IMR-90 (cell line): Measurements from ENCODE around the gene NT5C3A. TPM values are rescaled to one million over a fixed set of nuclear protein-coding genes. Genes with fewer than 3 reads are reported as not detected.

Experiments used
- ATAC-seq: fragments of 200-7000 bp; cut with Tn5 transposase; 2 replicates; pipeline ENCODE4 v1.9.1; 2020; ENCODE audit warnings: low read depth, mild to moderate bottlenecking, moderate library complexity
- BruUV-seq: library from RNA; stranded (reverse); fragments of 400-500 nt; replicated peaks from 2 replicates; lab custom pipeline; 2021; lab: Mats Ljungman, UMichigan
- CTCF ChIA-PET: fragments of 300-600 bp; formaldehyde crosslinking; extraction: SDS; loops from one replicate; lab custom pipeline; 2021; ENCODE audit warnings: antibody characterized with exemption; lab: Yijun Ruan, JAX
- POLR2A ChIA-PET: fragments of 300-600 bp; sonication (Branson Sonifier 250); formaldehyde crosslinking; loops from one replicate; lab custom pipeline; 2022; ENCODE audit warnings: antibody characterized with exemption; ENCODE audit not compliant: unreplicated experiment; lab: Charles Lee
- DNase-seq: peaks from one replicate; pipeline ENCODE4 v3.0.0; 2013
- H2AFZ ChIP-seq: replicated peaks from 2 replicates; pipeline ENCODE3; 2013; ENCODE audit warnings: low read length, mild to moderate bottlenecking; ENCODE audit not compliant: poor library complexity
- H2AK5ac ChIP-seq: 2 replicates; pipeline ENCODE4 v1.6.1; 2013; ENCODE audit warnings: low read depth, low read length, inconsistent platforms
- H2AK9ac ChIP-seq: replicated peaks from 2 replicates; pipeline ENCODE3; 2013; ENCODE audit warnings: mild to moderate bottlenecking, low read depth, low read length, moderate library complexity; ENCODE audit not compliant: poor library complexity
- H2BK120ac ChIP-seq: 2 replicates; pipeline ENCODE4 v1.6.1; 2013; ENCODE audit warnings: low read depth, low read length, inconsistent platforms
- H2BK15ac ChIP-seq: 3 replicates; pipeline ENCODE4 v1.6.1; 2013; ENCODE audit warnings: low read depth, low read length, inconsistent platforms
- H2BK20ac ChIP-seq: 2 replicates; pipeline ENCODE4 v1.6.1; 2013; ENCODE audit warnings: low read depth, mild to moderate bottlenecking, inconsistent platforms, low read length, moderate library complexity
- H2BK5ac ChIP-seq: 2 replicates; pipeline ENCODE4 v1.6.1; 2013; ENCODE audit warnings: mild to moderate bottlenecking, low read depth, low read length, inconsistent platforms; ENCODE audit not compliant: poor library complexity, severe bottlenecking
- H3K14ac ChIP-seq: replicated peaks from 2 replicates; pipeline ENCODE4 v1.6.1; 2013; ENCODE audit warnings: low read depth, low read length, inconsistent platforms
- H3K18ac ChIP-seq: 2 replicates; pipeline ENCODE4 v1.6.1; 2013; ENCODE audit warnings: low read depth, low read length, control low read depth
- H3K23ac ChIP-seq: 2 replicates; pipeline ENCODE4 v1.6.1; 2013; ENCODE audit warnings: low read depth, low read length, inconsistent platforms
- H3K27ac ChIP-seq: 2 replicates; pipeline ENCODE4 v1.5.1; 2013; ENCODE audit warnings: mild to moderate bottlenecking, control low read depth, low read length; ENCODE audit not compliant: insufficient read depth
- H3K27me3 ChIP-seq: 2 replicates; pipeline ENCODE4 v1.6.1; 2013; ENCODE audit warnings: low read length; ENCODE audit not compliant: control insufficient read depth, insufficient read depth
- H3K36me3 ChIP-seq: 2 replicates; pipeline ENCODE4 v1.6.1; 2013; ENCODE audit warnings: low read length, mixed read lengths; ENCODE audit not compliant: control insufficient read depth, insufficient read depth
- H3K4ac ChIP-seq: 2 replicates; pipeline ENCODE4 v1.6.1; 2013; ENCODE audit warnings: low read depth, low read length, inconsistent platforms
- H3K4me1 ChIP-seq: 2 replicates; pipeline ENCODE4 v1.6.1; 2013; ENCODE audit warnings: low read length, mixed read lengths; ENCODE audit not compliant: control insufficient read depth, insufficient read depth
- H3K4me2 ChIP-seq: 2 replicates; pipeline ENCODE4 v1.6.1; 2013; ENCODE audit warnings: low read depth, mild to moderate bottlenecking, control low read depth, low read length, moderate library complexity
- H3K4me3 ChIP-seq: 2 replicates; pipeline ENCODE4 v1.5.1; 2013; ENCODE audit warnings: low read depth, mild to moderate bottlenecking, control low read depth, low read length, moderate library complexity; ENCODE audit not compliant: insufficient read depth
- H3K56ac ChIP-seq: 2 replicates; pipeline ENCODE4 v1.6.1; 2013; ENCODE audit warnings: low read length, inconsistent platforms; ENCODE audit not compliant: insufficient read depth; ENCODE audit errors: extremely low read depth
- H3K79me1 ChIP-seq, 2 experiments: 2 replicates each; pipeline ENCODE4 v1.6.1; 2013; ENCODE audit warnings: low read length in 2 of 2, inconsistent platforms in 1 of 2, low read depth in 1 of 2
- H3K9ac ChIP-seq: 2 replicates; pipeline ENCODE4 v1.6.1; 2013; ENCODE audit warnings: low read depth, low read length, control low read depth
- H3K9me1 ChIP-seq: 2 replicates; pipeline ENCODE4 v1.6.1; 2013; ENCODE audit warnings: low read length, inconsistent platforms; ENCODE audit not compliant: insufficient read depth
- H3K9me3 ChIP-seq: 2 replicates; pipeline ENCODE4 v1.6.1; 2013; ENCODE audit warnings: low read length; ENCODE audit not compliant: control insufficient read depth, insufficient read depth
- H4K20me1 ChIP-seq: 2 replicates; pipeline ENCODE4 v1.6.1; 2013; ENCODE audit warnings: low read length, inconsistent platforms; ENCODE audit not compliant: insufficient read depth
- H4K5ac ChIP-seq: 2 replicates; pipeline ENCODE4 v1.6.1; 2013; ENCODE audit warnings: mild to moderate bottlenecking, low read depth, low read length, control low read depth
- H4K8ac ChIP-seq, 2 experiments: 2 replicates each; pipeline ENCODE4 v1.6.1; 2013; ENCODE audit warnings: low read depth in 2 of 2, low read length in 2 of 2, control low read depth in 1 of 2, inconsistent platforms in 1 of 2
- H4K91ac ChIP-seq: 2 replicates; pipeline ENCODE4 v1.6.1; 2013; ENCODE audit warnings: low read depth, low read length, inconsistent platforms; ENCODE audit not compliant: insufficient read depth
- CEBPB ChIP-seq: IDR thresholded peaks from 2 replicates; pipeline ENCODE4 v1.6.1; 2012; ENCODE audit warnings: low read depth, low read length, improper control_type of control experiment
- CHD1 ChIP-seq: IDR thresholded peaks from 2 replicates; pipeline ENCODE4 v1.6.1; 2012; ENCODE audit warnings: low read depth, low read length, improper control_type of control experiment
- FOS ChIP-seq: fragments of 150-350 bp; IDR thresholded peaks from 2 replicates; pipeline ENCODE4 v1.6.1; 2016; ENCODE audit warnings: low read depth, low read length
- MXI1 ChIP-seq: IDR thresholded peaks from 2 replicates; pipeline ENCODE4 v1.6.1; 2012; ENCODE audit warnings: low read depth, mild to moderate bottlenecking, low read length, moderate library complexity, borderline replicate concordance
- NFE2L2 ChIP-seq: fragments of 150-350 bp; IDR thresholded peaks from 2 replicates; pipeline ENCODE4 v1.6.1; 2016; ENCODE audit warnings: low read depth, mild to moderate bottlenecking, low read length
- RAD21 ChIP-seq: IDR thresholded peaks from 2 replicates; pipeline ENCODE4 v1.6.1; 2012; ENCODE audit warnings: low read length, improper control_type of control experiment
- RFX5 ChIP-seq: IDR thresholded peaks from 2 replicates; pipeline ENCODE4 v1.8.0; 2012; ENCODE audit warnings: low read depth, mild to moderate bottlenecking, low read length, moderate library complexity
- WGBS, 2 experiments: methylation state at CpG; one replicate each; pipeline versions ENCODE4 v1.1.5 to v1.1.7; 2013; ENCODE audit warnings: missing lambda C conversion rate in 2 of 2; ENCODE audit not compliant: insufficient read length in 1 of 2; ENCODE audit errors: extremely low coverage in 2 of 2; 5-methylcytosine and 5-hydroxymethylcytosine counted together
- dilution Hi-C: fragments of 300-500 bp; cut with HindIII; formaldehyde crosslinking; loops from one replicate; pipeline ENCODE4 v1.14.3; 2018; ENCODE audit warnings: low sequenced_read_pairs; ENCODE audit not compliant: unreplicated experiment
- in situ Hi-C: fragments of 300-500 bp; cut with MboI; formaldehyde crosslinking; loops from 3 replicates; pipeline ENCODE4 v1.14.3; 2019; ENCODE audit warnings: low sequenced_read_pairs, inconsistent platforms, mixed read lengths
- intact Hi-C: fragments of 100-400 bp; cut with micrococcal nuclease; formaldehyde crosslinking; loops from 2 replicates; pipeline ENCODE4 v1.10.0; 2022
- polyA plus RNA-seq, 3 experiments: library from polyadenylated mRNA; depleted of rRNA; stranded (reverse); fragments of >200 nt; gene quantifications; 2 replicates each; pipeline ENCODE4 v1.2.3, GENCODE V29; 2012; ENCODE audit warnings: low replicate concordance in 1 of 3
- total RNA-seq: library from RNA; depleted of rRNA; stranded (reverse); fragments of >200 nt; gene quantifications from 2 replicates; pipeline ENCODE4 v1.2.3, GENCODE V29; 2012
- TF ChIP-seq, protein P1 (sequence below): conservative IDR thresholded peaks from 2 replicates; pipeline ENCODE4 v1.5.1; 2012; ENCODE audit warnings: mild to moderate bottlenecking, low read depth, low read length, improper control_type of control experiment
- TF ChIP-seq, protein P2 (sequence below): fragments of 150-350 bp; IDR thresholded peaks from 2 replicates; pipeline ENCODE4 v1.6.1; 2017; ENCODE audit warnings: mild to moderate bottlenecking, antibody characterized with exemption, low read length, low read depth

The NT5C3A gene
- total and polyA plus RNA-seq, 2 of the 4 experiments (the other 2 are of a cell fraction): 11.3 to 12.2 TPM

DNA sequence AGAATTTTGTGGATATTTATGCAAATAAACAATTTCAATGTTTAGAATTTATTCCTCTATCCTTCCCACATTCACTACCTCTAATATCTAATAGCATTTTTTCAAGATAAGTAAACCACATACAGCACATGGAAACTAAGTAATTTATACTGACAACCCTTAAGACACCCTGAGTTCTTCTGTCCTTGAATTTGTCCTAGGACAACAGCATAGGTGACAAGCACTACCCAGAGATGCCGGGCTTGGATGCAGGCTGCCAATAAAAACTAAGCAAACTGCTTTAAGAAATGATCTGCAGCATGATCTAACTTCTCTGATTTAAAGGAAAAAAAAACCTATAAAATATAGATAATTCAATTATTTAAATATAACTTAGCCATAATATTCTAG, 22.7 kb downstream of the NT5C3A start:
- DNase-seq (no peak), ATAC-seq (no peak)
- ChIA-PET CTCF (interaction anchor here (1.2 kb wide), 1 partner anchor 9 kb away, joined by 3 read pairs; no protein-coding TSS in a partner anchor), POLR2A (no interaction called here)
- H3K27ac ChIP-seq: peak overlapping the region; percentile 6; the same call in 1 of the 2 replicates
- no peak overlapping the region for H2BK15ac ChIP-seq
- H3K9ac ChIP-seq: no peak overlapping the region
- in situ Hi-C loops (no loop called here), intact Hi-C loops (no loop called here), dilution Hi-C loops (no loop called here)
- peaks cover 9% of the 10 kb centered on the region for H3K4me1 ChIP-seq
- H4K5ac ChIP-seq: no peak overlapping the region
- H4K8ac ChIP-seq: peak overlapping the region in 1 of 2 experiments; percentile 89; a peak in 2 of 4 replicates
- no peak overlapping the region for H2AFZ ChIP-seq
- peak overlapping the region; percentile 82 for H3K4me2 ChIP-seq
- no CpG with 5 or more reads among the region's 1 CpG for WGBS, 2 experiments
- no peak for TF ChIP-seq CHD1
- TF ChIP-seq NFE2L2: no peak
- TF ChIP-seq, protein P1, sequence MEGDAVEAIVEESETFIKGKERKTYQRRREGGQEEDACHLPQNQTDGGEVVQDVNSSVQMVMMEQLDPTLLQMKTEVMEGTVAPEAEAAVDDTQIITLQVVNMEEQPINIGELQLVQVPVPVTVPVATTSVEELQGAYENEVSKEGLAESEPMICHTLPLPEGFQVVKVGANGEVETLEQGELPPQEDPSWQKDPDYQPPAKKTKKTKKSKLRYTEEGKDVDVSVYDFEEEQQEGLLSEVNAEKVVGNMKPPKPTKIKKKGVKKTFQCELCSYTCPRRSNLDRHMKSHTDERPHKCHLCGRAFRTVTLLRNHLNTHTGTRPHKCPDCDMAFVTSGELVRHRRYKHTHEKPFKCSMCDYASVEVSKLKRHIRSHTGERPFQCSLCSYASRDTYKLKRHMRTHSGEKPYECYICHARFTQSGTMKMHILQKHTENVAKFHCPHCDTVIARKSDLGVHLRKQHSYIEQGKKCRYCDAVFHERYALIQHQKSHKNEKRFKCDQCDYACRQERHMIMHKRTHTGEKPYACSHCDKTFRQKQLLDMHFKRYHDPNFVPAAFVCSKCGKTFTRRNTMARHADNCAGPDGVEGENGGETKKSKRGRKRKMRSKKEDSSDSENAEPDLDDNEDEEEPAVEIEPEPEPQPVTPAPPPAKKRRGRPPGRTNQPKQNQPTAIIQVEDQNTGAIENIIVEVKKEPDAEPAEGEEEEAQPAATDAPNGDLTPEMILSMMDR: no peak
- TF ChIP-seq, protein P2, sequence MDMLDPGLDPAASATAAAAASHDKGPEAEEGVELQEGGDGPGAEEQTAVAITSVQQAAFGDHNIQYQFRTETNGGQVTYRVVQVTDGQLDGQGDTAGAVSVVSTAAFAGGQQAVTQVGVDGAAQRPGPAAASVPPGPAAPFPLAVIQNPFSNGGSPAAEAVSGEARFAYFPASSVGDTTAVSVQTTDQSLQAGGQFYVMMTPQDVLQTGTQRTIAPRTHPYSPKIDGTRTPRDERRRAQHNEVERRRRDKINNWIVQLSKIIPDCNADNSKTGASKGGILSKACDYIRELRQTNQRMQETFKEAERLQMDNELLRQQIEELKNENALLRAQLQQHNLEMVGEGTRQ: no peak
- TF ChIP-seq MXI1: no peak
- TF ChIP-seq RFX5: no peak
- no peak for TF ChIP-seq RAD21
- TF ChIP-seq CEBPB: no peak
- TF ChIP-seq FOS: no peak
- peaks cover 4% of the 10 kb centered on the region; the same call in 1 of the 2 replicates for H3K9me1 ChIP-seq
- no peak overlapping the region for H2AK9ac ChIP-seq
- H3K27me3 ChIP-seq: no peaks in the 10 kb centered on the region
- peak overlapping the region; percentile 52 for H2BK5ac ChIP-seq
- H2BK120ac ChIP-seq: peak overlapping the region; percentile 24; the same call in 1 of the 2 replicates
- H4K91ac ChIP-seq: peak overlapping the region; percentile 5; the same call in 1 of the 2 replicates
- peak overlapping the region; percentile 21; the same call in 1 of the 2 replicates for H3K4ac ChIP-seq
- no peak overlapping the region for H3K56ac ChIP-seq
- H2BK20ac ChIP-seq: no peak overlapping the region
- H2AK5ac ChIP-seq: no peak overlapping the region
- peaks cover 16 to 43% of the 10 kb centered on the region in 2 experiments for H3K79me1 ChIP-seq
- peak overlapping the region; percentile 22 for H3K18ac ChIP-seq
- no peaks in the 10 kb centered on the region; the same call in 1 of the 2 replicates for H3K36me3 ChIP-seq
- H3K4me3 ChIP-seq: peak overlapping the region; percentile 22; the same call in 1 of the 2 replicates
- no peaks in the 10 kb centered on the region for H3K9me3 ChIP-seq
- BruUV-seq: no TSS peak
- H3K23ac ChIP-seq: 0 out of 2 replicates have a peak overlapping the region, but pooled peaks have one; percentile 26
- H4K20me1 ChIP-seq: no peaks in the 10 kb centered on the region
- H3K14ac ChIP-seq: peak overlapping the region; percentile 77; the same call in 1 of the 2 replicates
